ENCODE results near the gene DOCK1.

DOCK1 gene

DNA sequence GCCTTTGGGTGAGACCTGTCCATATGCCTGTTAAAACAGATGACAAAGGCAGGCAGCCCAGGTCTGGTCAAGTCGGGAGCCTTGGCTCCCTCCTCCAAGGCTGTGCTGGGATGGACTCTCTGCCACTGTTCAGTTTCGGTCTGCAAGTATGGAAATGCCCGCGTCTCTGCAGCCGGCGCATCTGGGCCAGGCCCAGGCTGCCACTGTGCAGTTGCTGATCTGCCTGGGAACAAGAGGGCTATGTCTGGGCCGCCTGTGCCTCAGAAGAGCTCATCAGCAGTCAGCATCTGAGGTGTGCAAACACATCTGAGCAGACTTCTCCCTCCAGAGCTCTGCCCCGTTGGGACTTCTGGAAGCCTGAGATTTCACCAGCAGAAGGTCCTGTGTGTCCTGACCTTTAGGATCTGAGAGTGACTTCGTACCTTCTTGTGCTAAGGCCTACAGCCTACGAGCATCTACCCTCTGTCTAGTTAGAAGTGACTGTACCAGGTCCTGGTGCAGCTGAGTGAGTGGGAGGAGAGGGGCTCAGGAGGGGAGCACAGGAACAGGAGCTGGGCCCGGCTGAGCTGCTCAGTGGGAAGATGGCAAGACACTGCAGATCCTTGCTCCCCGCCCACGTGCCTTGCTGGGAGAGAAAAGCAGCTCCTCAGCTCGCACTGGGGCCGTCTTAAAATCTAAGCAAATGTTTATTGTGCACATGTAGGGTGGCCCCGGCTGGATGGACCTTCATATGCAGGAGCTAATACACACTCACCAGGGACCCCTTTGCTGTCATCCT is 50.9 kb downstream of the DOCK1 start:
- no peak for DNase-seq

- no peak for DNase-seq
These were observed 51.5 kb downstream of the DOCK1 start for GRCh38 chr10:126956712-126957108.

DNA sequence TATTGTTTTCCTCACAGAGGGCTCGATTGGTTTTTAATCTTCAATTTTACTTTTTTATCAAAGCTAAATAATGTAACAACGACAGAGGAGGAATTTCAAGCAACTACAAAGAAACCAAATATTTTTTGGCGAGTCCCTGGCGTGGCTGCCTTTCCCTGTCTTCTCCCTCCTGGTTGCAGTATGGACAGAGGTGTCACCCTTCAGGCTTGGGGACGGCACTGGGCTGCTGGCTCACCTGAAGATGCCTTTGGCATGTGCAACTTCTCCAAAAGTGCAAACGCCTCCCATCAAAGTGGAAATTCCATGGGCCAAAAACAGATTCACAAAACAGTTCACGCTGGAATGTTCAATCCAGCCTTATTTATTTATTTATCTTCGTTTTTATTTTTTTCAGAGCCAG is 51.9 kb downstream of the DOCK1 start:
- no peak for DNase-seq

DNA sequence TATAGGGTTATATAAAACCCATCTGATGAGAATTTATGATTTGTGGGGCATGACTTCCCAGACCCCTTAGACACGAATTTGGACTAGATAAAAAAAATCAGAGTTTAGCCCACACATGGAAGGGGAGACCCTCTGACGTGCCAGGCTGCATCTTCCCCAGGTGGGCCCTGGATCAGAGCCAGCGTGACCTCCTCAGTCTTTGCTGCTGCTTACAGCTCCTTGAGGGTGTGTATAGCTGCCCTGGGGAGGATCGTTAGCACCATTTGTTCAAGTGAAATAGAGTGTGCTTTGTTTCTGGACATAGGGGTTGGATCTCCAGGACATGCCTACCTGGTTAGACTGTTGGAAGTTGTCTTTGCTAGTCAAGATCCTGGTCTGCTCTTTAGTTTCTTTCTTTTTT is 54.2 kb downstream of the DOCK1 start:
- DNase-seq = no peak

DNA sequence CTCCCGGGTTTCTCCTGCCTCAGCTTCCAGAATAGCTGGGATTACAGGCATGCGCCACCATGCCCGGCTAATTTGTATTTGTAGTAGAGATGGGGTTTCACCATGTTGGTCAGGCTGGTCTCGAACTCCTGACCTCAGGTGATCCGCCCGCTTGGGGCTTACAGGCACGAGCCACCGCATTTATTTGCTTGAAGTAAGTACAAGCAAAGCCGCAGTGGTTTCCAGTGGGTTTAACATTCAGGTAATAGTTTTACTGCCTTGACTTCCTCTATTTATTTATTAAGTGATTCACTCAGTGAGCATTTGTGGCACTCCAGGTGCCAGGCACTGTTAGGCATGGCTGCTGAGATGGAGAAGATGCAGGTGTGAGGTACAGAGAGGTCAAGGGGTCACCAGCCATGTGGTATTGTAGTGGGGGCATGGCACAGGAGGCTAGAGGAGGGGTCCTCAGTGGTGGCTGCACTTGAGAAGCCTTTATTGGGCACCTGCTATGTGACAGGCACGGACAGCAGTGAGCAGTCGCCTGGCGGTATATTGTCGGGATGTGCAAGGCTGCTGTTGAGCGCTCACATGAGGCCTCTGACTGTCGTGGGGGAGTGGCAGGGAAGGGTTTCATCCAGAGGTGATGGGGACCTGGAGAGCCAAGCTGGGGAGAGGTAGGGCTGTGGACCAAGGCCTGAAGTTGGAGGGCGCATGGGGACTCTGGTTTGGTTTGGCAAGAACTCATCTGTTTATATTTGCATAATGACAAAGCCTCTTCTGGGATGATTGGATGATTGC is 54.9 kb downstream of the DOCK1 start:
- no peak for DNase-seq

DNA sequence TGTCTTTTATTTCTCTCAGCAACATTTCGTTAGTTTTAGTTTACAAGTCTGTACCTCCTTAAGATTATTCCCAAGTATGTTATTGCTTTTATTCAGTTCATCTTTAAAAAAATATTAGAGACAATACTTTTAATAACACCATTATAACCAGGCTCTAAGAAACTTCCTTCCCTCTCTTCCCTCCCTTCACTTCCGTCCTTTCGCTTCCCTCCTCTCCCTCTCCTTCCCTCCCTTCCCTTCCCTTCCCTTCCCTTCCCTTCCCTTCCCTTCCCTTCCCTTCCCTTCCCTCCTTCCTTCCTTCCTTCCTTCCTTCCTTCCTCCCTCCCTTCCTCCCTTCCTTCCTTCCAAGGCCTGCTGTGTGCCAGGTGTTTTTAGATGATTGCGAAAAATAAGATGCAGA is 58.1 kb downstream of the DOCK1 start:
- no peak for DNase-seq

GRCh38 chr10:126964190-126964589 is 59.0 kb downstream of the DOCK1 start:
- no peak for DNase-seq

- no peak for DNase-seq
These were observed 61.7 kb downstream of the DOCK1 start for GRCh38 chr10:126966938-126967337.

- DNase-seq = no peak
These were observed 64.1 kb downstream of the DOCK1 start for GRCh38 chr10:126969310-126969709.

GRCh38 chr10:126972635-126973414 is 67.6 kb downstream of the DOCK1 start:
- no peak for DNase-seq

GRCh38 chr10:126975221-126975620 is 70.0 kb downstream of the DOCK1 start:
- no peak for DNase-seq

- no peak for DNase-seq
These were observed 72.0 kb downstream of the DOCK1 start for GRCh38 chr10:126977216-126977615.

DNA sequence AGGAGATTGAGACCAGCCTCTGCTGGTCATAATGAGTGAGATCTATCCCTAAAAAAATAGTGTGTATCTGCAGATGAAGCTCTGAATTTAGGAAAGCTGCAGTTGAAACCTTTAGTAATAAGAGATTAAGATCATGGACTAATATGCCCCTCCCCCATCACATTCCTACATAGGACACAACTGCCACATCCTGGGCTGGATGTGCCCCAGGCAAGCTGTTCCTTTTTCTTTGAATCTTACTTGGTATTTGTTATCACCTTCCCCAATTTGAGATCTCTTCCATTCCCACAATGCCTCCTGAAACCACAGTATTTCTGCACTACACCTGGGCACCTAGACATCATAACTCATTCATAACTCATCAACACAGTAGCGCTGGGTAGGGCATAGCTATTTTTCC is 74.1 kb downstream of the DOCK1 start:
- no peak for DNase-seq

- no peak for DNase-seq
These were observed 88.0 kb downstream of the DOCK1 start for GRCh38 chr10:126993208-126993607.

DNA sequence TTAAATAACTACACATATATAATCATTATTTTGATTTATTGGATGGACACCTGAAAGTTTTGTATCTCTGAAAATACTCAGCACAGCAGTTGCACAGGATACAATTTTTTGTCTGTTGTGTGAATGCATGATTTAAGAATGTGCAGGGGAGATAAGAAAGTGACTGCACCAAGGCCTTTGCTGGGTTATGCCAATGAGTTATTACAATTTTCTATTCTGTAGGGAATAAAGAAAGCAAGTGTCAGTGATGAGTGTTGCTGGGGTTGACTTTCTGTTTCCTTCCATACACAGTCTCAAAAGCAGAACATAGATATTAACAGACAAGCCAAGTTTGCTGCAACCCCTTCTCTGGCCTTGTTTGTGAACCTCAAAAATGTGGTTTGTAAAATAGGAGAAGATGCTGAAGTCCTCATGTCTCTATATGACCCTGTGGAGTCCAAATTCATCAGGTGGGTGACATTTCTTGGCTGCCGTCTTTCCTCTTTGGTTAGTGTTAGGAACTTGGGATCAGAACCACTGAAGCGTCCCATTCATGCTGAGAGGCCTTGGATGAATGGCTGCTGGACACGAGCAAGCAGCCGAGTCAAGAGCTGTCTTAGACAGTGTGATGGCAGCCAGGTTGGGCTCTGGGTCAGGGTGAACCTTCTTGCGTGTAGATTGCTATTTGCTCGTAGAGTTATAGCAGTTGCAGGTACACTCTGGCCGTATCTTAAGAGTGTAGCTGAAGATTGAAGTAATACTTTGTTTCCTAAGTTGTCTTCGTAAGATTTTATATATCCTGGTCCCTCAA is 92.8 kb downstream of the DOCK1 start:
- DNase-seq = no peak

GRCh38 chr10:127000598-127000997 is 95.4 kb downstream of the DOCK1 start:
- no peak for DNase-seq

DNA sequence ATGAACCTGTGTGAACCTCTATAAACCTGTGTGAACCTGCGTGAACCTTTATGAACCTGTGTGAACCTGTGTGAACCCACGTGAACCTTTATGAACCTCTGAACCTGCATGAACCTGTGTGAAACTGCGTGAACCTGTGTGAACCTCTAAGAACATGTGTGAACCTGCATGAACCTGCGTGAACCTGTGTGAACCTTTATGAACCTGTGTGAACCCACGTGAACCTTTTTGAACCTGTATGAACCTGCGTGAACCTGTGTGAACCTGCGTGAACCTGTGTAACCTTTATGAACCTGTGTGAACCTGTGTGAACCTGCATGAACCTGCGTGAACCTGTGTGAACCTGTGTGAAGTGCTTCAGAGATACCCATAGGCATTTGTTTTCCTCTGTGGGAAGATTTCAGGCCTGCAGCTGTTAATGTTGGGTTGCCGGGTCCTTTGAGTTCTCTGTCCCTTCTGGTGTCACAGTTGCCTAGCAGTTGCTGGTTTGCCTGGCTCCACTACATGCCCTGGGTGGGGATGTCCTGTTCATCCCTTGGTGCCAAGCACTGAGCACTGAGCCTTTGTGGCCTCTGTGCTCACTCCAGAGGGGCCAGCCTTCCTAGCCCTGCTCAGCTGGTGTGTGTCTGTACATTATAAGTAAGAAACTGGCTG is 97.9 kb downstream of the DOCK1 start:
- no peak for DNase-seq

DNA sequence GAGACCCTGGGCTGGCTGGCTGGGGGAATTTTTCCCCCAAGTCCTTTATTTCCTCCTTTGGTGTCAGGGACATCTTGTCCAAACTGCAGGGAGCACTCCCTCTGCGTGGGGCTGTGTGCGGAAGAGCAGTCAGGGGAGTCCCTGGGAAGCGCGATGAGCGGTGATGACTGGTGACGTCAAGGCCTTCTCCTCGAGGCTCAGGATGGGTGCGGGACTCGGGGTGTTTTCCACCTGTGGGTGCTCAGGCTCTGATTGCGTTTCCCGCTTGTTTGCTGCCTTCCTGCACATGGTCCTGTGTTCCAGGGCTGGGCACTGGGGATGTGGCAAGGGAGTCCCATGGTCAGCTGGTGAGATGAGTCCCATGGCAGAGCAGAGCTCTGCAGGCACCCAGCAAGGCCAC is 101.2 kb downstream of the DOCK1 start:
- no peak for DNase-seq

DNA sequence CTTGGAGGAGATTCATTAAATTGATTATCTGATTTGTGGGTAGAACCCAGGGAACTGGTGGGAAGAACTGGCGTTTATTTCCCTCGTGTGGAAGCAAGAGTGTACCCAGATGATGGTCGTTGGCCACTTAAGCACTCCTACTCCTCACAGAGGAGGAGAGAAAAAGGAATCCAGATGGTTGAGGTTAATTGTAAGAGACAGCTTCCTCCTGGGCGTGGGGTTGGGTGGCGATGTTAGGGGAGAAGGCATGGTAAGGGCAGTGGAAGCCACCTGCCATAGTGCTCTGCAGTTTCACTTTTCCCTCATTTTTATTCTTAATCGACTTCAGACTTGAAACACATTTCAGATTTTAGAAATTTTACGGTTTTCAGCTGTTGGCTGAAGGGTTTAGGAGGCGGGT is 104.1 kb downstream of the DOCK1 start:
- no peak for DNase-seq

- DNase-seq = no peak
These were observed 105.9 kb downstream of the DOCK1 start for GRCh38 chr10:127011174-127011573.

DNA sequence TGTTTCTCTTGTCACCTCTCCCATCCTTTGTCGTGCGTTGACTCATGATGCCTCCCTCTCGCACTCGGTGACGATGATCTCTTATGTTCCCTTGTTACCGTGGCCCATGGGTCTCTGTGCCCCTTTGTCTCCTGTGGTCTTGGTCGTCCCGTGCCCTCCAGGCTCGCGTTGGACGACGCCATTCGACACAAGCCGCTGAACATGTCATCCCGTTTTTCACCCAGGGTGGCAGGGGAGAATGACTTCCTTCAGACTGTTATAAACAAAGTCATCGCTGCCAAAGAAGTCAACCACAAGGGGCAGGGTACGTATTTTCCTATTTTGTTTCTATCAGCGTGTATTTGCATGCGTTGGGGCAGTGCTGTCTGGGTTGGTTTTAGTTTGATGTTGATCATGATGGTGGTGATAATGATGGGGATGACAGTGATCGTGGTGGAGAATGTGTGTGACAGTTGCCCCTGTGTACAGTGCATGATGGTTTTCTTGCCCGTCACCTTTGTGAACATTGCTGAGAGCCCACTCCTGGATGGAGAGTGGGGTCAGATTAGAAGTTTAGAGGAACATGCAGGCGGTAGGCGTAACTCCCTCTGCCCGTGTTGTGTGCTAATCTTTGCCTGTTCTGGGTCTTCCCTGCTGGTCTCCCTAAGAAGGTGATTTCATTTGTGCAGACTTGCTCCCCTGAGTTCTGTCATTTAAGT is 107.0 kb downstream of the DOCK1 start:
- no peak for DNase-seq

- DNase-seq = no peak
These were observed 107.5 kb downstream of the DOCK1 start for GRCh38 chr10:127012769-127013152.

Data from GOT3 (cell line).